ENCODE measurements around the gene CDC14A.

Gene CDC14A

GRCh38 chr1:100496896-100497295, 144.6 kb downstream of the CDC14A start:
- DNase-seq (ENCODE audit: low spot score) = no peak

- no peak for DNase-seq (ENCODE audit: low spot score)
Observed at GRCh38 chr1:100497796-100498195, 145.5 kb downstream of the CDC14A start.

GRCh38 chr1:100499194-100499811, 147.0 kb downstream of the CDC14A start:
- DNase-seq (ENCODE audit: low spot score) = no peak

- DNase-seq (ENCODE audit: low spot score) = no peak
Observed at GRCh38 chr1:100502052-100502792, 149.9 kb downstream of the CDC14A start.

- no peak for DNase-seq (ENCODE audit: low spot score)
Observed at GRCh38 chr1:100506217-100506616, 153.9 kb downstream of the CDC14A start.

DNA sequence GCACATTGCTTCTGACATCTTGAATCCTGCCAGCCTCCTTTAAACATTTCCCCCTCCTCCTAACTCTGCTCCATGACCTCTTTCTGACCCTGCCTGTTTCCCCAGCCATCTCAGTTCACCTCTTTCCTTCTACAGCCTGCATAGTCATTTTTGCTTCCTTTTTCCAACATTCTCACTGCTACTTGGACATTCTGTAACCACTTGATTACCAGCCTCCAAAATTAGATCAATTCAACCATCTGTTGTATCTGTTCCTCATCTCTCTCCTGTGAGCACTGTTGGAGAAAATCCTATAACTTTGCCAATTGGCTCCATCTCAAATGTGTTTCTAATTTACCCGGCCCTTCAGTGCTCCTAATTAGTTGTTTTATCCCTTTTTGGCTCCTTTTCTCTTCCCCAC, 158.1 kb downstream of the CDC14A start:
- no peak for DNase-seq (ENCODE audit: low spot score)

- no peak for DNase-seq (ENCODE audit: low spot score)
Observed at GRCh38 chr1:100511058-100511457, 158.8 kb downstream of the CDC14A start.

GRCh38 chr1:100511773-100512172, 159.5 kb downstream of the CDC14A start:
- no peak for DNase-seq (ENCODE audit: low spot score)

GRCh38 chr1:100512803-100513352, 160.6 kb downstream of the CDC14A start:
- DNase-seq (ENCODE audit: low spot score) = no peak

DNA sequence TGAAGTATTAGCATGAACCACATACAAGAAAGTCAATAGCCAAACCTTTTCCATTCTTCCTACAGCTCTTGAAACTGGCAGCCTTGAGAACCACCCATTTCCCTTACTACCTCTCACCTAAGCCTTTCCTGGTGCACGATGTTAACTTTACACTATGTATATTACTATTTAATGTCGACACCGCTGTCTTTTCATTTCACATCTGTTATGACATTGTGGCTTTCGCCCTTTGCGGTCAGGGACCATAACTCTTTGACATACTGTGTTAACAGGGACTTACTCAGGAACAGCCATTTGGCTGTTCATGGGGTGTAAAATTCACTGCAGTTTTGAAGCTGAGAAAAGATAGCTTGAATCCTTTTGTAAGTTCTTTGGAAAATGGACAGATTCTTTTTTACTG, 164.6 kb downstream of the CDC14A start:
- no peak for DNase-seq (ENCODE audit: low spot score)

- no peak for DNase-seq (ENCODE audit: low spot score)
Observed at GRCh38 chr1:100517515-100517914, 165.2 kb downstream of the CDC14A start.

GRCh38 chr1:100518023-100518422, 165.7 kb downstream of the CDC14A start:
- DNase-seq (ENCODE audit: low spot score) = no peak

GRCh38 chr1:100523038-100523652, 170.8 kb downstream of the CDC14A start:
- DNase-seq (ENCODE audit: low spot score) = no peak

GRCh38 chr1:100524355-100524754, 172.0 kb downstream of the CDC14A start:
- no peak for DNase-seq (ENCODE audit: low spot score)

GRCh38 chr1:100526894-100527293, 174.6 kb downstream of the CDC14A start:
- no peak for DNase-seq (ENCODE audit: low spot score)

DNA sequence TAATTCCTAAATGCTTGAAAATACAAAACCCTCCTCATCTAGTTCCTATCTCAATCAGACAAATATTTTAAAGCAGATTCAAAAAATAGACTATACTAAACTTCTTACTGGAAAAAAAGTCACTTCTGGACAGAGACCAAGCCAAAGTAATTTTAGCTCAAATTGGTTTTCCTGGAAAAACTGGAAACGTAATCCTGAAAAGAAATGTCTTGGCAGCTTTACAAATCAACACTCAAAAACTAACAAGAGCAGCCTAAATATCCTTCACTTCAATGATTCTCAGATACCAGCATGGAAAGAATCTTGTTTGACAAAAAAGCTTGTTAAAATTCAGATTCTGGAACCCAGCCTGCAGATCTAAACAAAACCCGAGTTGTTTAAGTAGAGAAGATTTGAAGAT, 176.6 kb downstream of the CDC14A start:
- DNase-seq (ENCODE audit: low spot score) = no peak

DNA sequence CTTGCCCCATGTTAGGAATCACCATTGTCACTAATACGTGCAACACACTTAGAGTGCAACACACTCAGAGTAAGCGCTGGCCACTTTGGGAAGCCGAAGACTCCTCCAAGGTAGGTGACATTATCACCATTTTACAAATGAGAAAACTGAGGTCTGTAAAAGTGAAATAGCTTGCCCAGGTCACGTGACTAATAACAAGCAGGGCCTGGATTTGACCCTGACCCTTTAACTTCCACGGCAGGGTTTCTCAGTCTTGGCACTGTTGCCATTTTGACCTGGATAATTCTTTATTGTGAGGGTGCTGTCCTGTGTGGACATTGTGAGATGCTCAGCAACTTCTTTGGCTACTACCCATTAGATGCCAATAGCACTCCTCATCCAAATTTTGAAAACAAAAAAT, 177.8 kb downstream of the CDC14A start:
- no peak for DNase-seq (ENCODE audit: low spot score)

- peak; percentile 35 for DNase-seq (ENCODE audit: low spot score)
Observed at GRCh38 chr1:100530880-100531487, 178.7 kb downstream of the CDC14A start.

DNA sequence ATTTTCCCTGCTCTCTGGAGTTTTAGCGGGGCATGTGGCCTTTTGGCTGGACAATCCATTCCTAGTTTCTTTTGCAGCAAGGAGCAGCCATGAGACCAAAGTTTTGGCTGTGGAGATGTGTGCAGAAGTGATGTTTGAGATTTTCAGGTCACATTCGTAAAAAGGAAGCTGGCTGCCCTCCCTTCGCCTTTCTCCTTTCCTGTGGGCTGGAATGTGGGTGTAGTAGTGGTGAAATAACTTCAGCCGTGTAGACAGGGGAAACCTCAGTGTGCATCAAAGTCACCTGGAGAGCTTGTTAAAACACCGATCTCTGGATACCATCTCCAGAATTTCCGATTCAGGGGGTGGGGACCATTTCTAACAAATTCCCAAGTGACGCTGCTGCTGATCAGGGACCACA, 180.3 kb downstream of the CDC14A start:
- no peak for DNase-seq (ENCODE audit: low spot score)

GRCh38 chr1:100535264-100535663, 183.0 kb downstream of the CDC14A start:
- no peak for DNase-seq (ENCODE audit: low spot score)

- no peak for DNase-seq (ENCODE audit: low spot score)
Observed at GRCh38 chr1:100536031-100536430, 183.7 kb downstream of the CDC14A start.
